Keratinocyte (primary cell): ENCODE data around the gene VSIG8. TPM values are rescaled to one million over a fixed set of nuclear protein-coding genes. Genes with fewer than 3 reads are reported as not detected.

Source experiments
- DNase-seq: peaks from one replicate; pipeline ENCODE4 v3.0.0-alpha.2; 2011; ENCODE audit warnings: low read depth, missing footprints, low spot score
- FAIRE-seq: peaks from 2 replicates; lab custom pipeline; 2011; peaks lifted over from hg19 to GRCh38; lab: Jason Lieb, UNC
- H2AFZ ChIP-seq: 2 replicates; pipeline ENCODE4 v1.6.0; 2012; ENCODE audit warnings: low read length, control low read depth, inconsistent platforms; ENCODE audit not compliant: control insufficient read depth
- H3K27ac ChIP-seq: 2 replicates; pipeline ENCODE4 v1.5.1; 2011; ENCODE audit warnings: low read length; ENCODE audit not compliant: control insufficient read depth, insufficient read depth
- H3K27me3 ChIP-seq: 3 replicates; pipeline ENCODE4 v1.6.0; 2011; ENCODE audit warnings: low read length; ENCODE audit not compliant: control insufficient read depth, insufficient read depth; ENCODE audit errors: extremely low read depth
- H3K36me3 ChIP-seq, 2 experiments: 2 replicates in 1 of 2; 3 replicates in 1 of 2; pipeline ENCODE4 v1.5.1; 2011; ENCODE audit warnings: low read length in 2 of 2, mild to moderate bottlenecking in 1 of 2; ENCODE audit not compliant: control insufficient read depth in 2 of 2, insufficient read depth in 2 of 2; ENCODE audit errors: extremely low read depth in 1 of 2
- H3K4me1 ChIP-seq: 3 replicates; pipeline ENCODE4 v1.5.1; 2011; ENCODE audit warnings: low read length; ENCODE audit not compliant: control insufficient read depth, insufficient read depth; ENCODE audit errors: extremely low read depth
- H3K4me2 ChIP-seq: 3 replicates; pipeline ENCODE4 v1.6.0; 2011; ENCODE audit warnings: low read depth, low read length; ENCODE audit not compliant: control insufficient read depth, insufficient read depth; ENCODE audit errors: extremely low read depth
- H3K4me3 ChIP-seq, 3 experiments: fragments of 200-600 bp in 1 of 3; sonication (generic) in 1 of 3; 2 replicates in 2 of 3; 3 replicates in 1 of 3; pipeline ENCODE4 v1.5.1; 2011 to 2016; ENCODE audit warnings: low read length in 3 of 3, mild to moderate bottlenecking in 3 of 3, control low read depth in 2 of 3, inconsistent platforms in 1 of 3, low read depth in 1 of 3, mixed read lengths in 1 of 3, mixed run types in 1 of 3, moderate library complexity in 1 of 3; ENCODE audit not compliant: control insufficient read depth in 2 of 3, insufficient read depth in 2 of 3; ENCODE audit errors: extremely low read depth in 1 of 3
- H3K79me2 ChIP-seq: 2 replicates; pipeline ENCODE4 v1.6.0; 2012; ENCODE audit warnings: low read length; ENCODE audit not compliant: control insufficient read depth, insufficient read depth
- H3K9ac ChIP-seq: 3 replicates; pipeline ENCODE4 v1.6.0; 2011; ENCODE audit warnings: low read length; ENCODE audit not compliant: control insufficient read depth, insufficient read depth; ENCODE audit errors: extremely low read depth
- H3K9me1 ChIP-seq: 3 replicates; pipeline ENCODE4 v1.6.0; 2011; ENCODE audit warnings: low read length; ENCODE audit not compliant: control insufficient read depth, insufficient read depth; ENCODE audit errors: extremely low read depth
- H3K9me3 ChIP-seq: 2 replicates; pipeline ENCODE4 v1.5.1; 2012; ENCODE audit warnings: low read depth, low read length; ENCODE audit not compliant: control insufficient read depth
- H4K20me1 ChIP-seq: 3 replicates; pipeline ENCODE4 v1.6.0; 2011; ENCODE audit warnings: low read length; ENCODE audit not compliant: control insufficient read depth, insufficient read depth; ENCODE audit errors: extremely low read depth
- CTCF ChIP-seq, 3 experiments: IDR thresholded peaks in 1 of 3; conservative IDR thresholded peaks in 1 of 3; optimal IDR thresholded peaks in 1 of 3; 2 replicates in 2 of 3; 3 replicates in 1 of 3; pipeline versions ENCODE3 to v1.5.1; 2011; ENCODE audit warnings: low read length in 3 of 3, mild to moderate bottlenecking in 3 of 3, moderate library complexity in 2 of 3, control low read depth in 1 of 3, inconsistent platforms in 1 of 3; ENCODE audit not compliant: insufficient read depth in 2 of 3; ENCODE audit errors: extremely low read depth in 1 of 3
- EZH2 ChIP-seq: IDR thresholded peaks from one replicate; pipeline ENCODE4 v1.6.1; 2012; ENCODE audit warnings: inconsistent platforms, mild to moderate bottlenecking, low read length, moderate library complexity
- dilution Hi-C: fragments of 300-500 bp; cut with MboI; formaldehyde crosslinking; loops from one replicate; pipeline ENCODE4 v1.7.0; 2020; ENCODE audit warnings: low sequenced_read_pairs; ENCODE audit not compliant: extremely low pct_ligation_motif_present
- polyA plus RNA-seq, 5 experiments: library from polyadenylated mRNA; depleted of rRNA in 3 of 5; stranded (reverse) in 3 of 5; stranded (forward) in 1 of 5; unstranded in 1 of 5; fragments of >200 nt; gene quantifications; 1 replicate in 1 of 5; 2 replicates in 3 of 5; 3 replicates in 1 of 5; pipeline versions ENCODE4 v1.2.1 to v1.2.3, GENCODE V29; 2011 to 2012; ENCODE audit warnings: missing spikeins in 2 of 5, low read depth in 1 of 5, low replicate concordance in 1 of 5

Gene VSIG8
- polyA plus RNA-seq, 1 donor (not counting 4 experiments of a cell fraction or from before 2014, with no cell fraction given) = 0.56 TPM

- Histone ChIP-seq H3K4me2 (no peak overlapping the region), H3K4me1 (peaks cover 17% of the 10 kb centered on the region), H2AFZ (no peak overlapping the region), H3K9ac (no peak overlapping the region), H3K79me2 (no peaks in the 10 kb centered on the region), H4K20me1 (no peaks in the 10 kb centered on the region), H3K4me3 (no peak overlapping the region), H3K27me3 (no peaks in the 10 kb centered on the region), H3K27ac (no peak overlapping the region), H3K36me3 (no peaks in the 10 kb centered on the region), H3K9me1 (no peaks in the 10 kb centered on the region), H3K9me3 (no peaks in the 10 kb centered on the region)
- no peak for FAIRE-seq
- no peak for DNase-seq
- no peak for TF ChIP-seq EZH2
- TF ChIP-seq CTCF (optimal IDR thresholded peaks at IDR 0.05 in 1 of 3, IDR thresholded peaks at IDR 0.05 in 1 of 3, conservative IDR thresholded peaks at IDR 0.05 in 1 of 3; ENCODE audit: extremely low read depth in 1 of 3, insufficient read depth in 2 of 3, low read length in 3 of 3) = no peak
- dilution Hi-C loops = no loop called here
Observed at GRCh38 chr1:159897962-159898361, 35.5 kb upstream of the VSIG8 start.

GRCh38 chr1:159896546-159896930 lies 34.1 kb upstream of the VSIG8 start:
- TF ChIP-seq CTCF (optimal IDR thresholded peaks at IDR 0.05 in 1 of 3, IDR thresholded peaks at IDR 0.05 in 1 of 3, conservative IDR thresholded peaks at IDR 0.05 in 1 of 3; ENCODE audit: extremely low read depth in 1 of 3, insufficient read depth in 2 of 3, low read length in 3 of 3) = no peak
- no peak for TF ChIP-seq EZH2
- no peaks in the 10 kb centered on the region for H4K20me1 ChIP-seq
- no peak for DNase-seq
- no peaks in the 10 kb centered on the region for H3K36me3 ChIP-seq
- no peak overlapping the region for H2AFZ ChIP-seq
- dilution Hi-C loops = no loop called here
- no peak overlapping the region for H3K4me2 ChIP-seq
- H3K9ac ChIP-seq = no peak overlapping the region
- H3K4me3 ChIP-seq = no peak overlapping the region
- H3K9me3 ChIP-seq = no peaks in the 10 kb centered on the region
- no peak for FAIRE-seq
- no peaks in the 10 kb centered on the region for H3K79me2 ChIP-seq
- peaks cover 18% of the 10 kb centered on the region for H3K4me1 ChIP-seq
- H3K27ac ChIP-seq = no peak overlapping the region
- H3K9me1 ChIP-seq = no peaks in the 10 kb centered on the region
- H3K27me3 ChIP-seq = no peaks in the 10 kb centered on the region
